ENCODE data around the gene TOP1. TPM values are rescaled to one million over a fixed set of nuclear protein-coding genes. Genes with fewer than 3 reads are reported as not detected.

TOP1 gene
- total and polyA plus RNA-seq, 9 of the 15 experiments (the other 6 are each of a cell fraction or from before 2014, with no cell fraction given), result 26.4 to 127 (median 39.6) TPM

GRCh38 chr20:41086402-41087324 is 58.0 kb downstream of the TOP1 start (continued):
- TF ChIP-seq ELK3 (CRISPR knock-in tag; IDR thresholded peaks at IDR 0.05), result no peak
- peak; percentile 71 for TF ChIP-seq SMARCB1 (IDR thresholded peaks at IDR 0.05; ENCODE audit: insufficient read length, low read depth)
- TF ChIP-seq NFE2 (IDR thresholded peaks at IDR 0.05; ENCODE audit: low read depth), result peak; percentile 87
- peak; percentile 97 for TF ChIP-seq ZNF766 (CRISPR knock-in tag; conservative IDR thresholded peaks at IDR 0.05)
- no peak for TF ChIP-seq RBFOX2 (IDR thresholded peaks at IDR 0.05; ENCODE audit: low read depth, low read length)
- no peak for TF ChIP-seq ZNF699 (CRISPR knock-in tag; IDR thresholded peaks at IDR 0.05; ENCODE audit: insufficient replicate concordance)
- TF ChIP-seq ZNF609 (CRISPR knock-in tag; IDR thresholded peaks at IDR 0.05; ENCODE audit: borderline replicate concordance), result no peak
- TF ChIP-seq ZNF316 (IDR thresholded peaks at IDR 0.05), result peak; percentile 34; the same call in 1 of the 2 replicates
- peak in 1 of 2 experiments; percentile 30; a peak in 1 of 4 replicates for TF ChIP-seq TEAD1 (CRISPR knock-in tag; IDR thresholded peaks at IDR 0.05)
- TF ChIP-seq MTA1 (IDR thresholded peaks at IDR 0.05; ENCODE audit: borderline replicate concordance), result 0 out of 2 replicates have a peak, but pooled peaks have one; percentile 33
- TF ChIP-seq CBFA2T3 (IDR thresholded peaks at IDR 0.05), result peak; percentile 88
- TF ChIP-seq FOXM1 (IDR thresholded peaks at IDR 0.05; ENCODE audit: low read depth), result peak; percentile 72
- no peak for TF ChIP-seq FOXM1 (CRISPR knock-in tag; IDR thresholded peaks at IDR 0.05; ENCODE audit: low read depth)
- TF ChIP-seq STAT5A (IDR thresholded peaks at IDR 0.05; ENCODE audit: borderline replicate concordance, low read length), result peak; percentile 63; the same call in 1 of the 2 replicates
- TF ChIP-seq HMBOX1 (IDR thresholded peaks at IDR 0.05), result peak; percentile 99
- peak; percentile 53; the same call in 1 of the 2 replicates for TF ChIP-seq MEF2D (tag; conservative IDR thresholded peaks at IDR 0.05; ENCODE audit: low read depth)
- TF ChIP-seq CTBP1 (IDR thresholded peaks at IDR 0.05; ENCODE audit: borderline replicate concordance), result peak; percentile 27; the same call in 1 of the 2 replicates
- TF ChIP-seq HDAC3 (IDR thresholded peaks at IDR 0.05; ENCODE audit: borderline replicate concordance, partially characterized antibody), result peak; percentile 15
